ENCODE results near the gene OLAH.

DNA sequence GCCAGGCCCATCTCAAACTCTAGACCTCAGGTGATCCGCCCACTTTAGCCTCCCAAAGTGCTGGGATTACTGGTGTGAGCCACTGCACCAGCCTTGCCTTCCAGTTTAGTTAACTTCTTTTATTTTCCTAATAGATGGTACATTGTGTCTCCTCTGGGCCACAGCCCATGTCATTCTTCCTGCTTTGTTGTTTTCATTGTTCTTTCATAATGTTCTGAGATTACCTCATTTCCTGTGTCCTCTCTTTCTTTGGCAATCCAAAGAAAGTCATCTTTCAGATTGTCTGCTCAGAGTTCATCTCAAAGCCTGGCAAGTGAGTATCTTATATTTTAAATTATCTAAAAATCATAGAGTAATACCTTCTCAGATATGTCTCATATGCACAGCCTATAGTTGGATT is at the start of gene OLAH:
- TF ChIP-seq EZH2 (IDR thresholded peaks at IDR 0.05; ENCODE audit: insufficient read depth, poor library complexity, severe bottlenecking) = no peak
- TF ChIP-seq EZH2phosphoT487 (IDR thresholded peaks at IDR 0.05; ENCODE audit: insufficient read depth, low read depth) = no peak

Data from GM23248 (cell line).